ENCODE measurements around the gene TBX3.

Gene TBX3

GRCh38 chr12:114666746-114667668 lies 17.0 kb downstream of the TBX3 start:
- no peak for DNase-seq

DNA sequence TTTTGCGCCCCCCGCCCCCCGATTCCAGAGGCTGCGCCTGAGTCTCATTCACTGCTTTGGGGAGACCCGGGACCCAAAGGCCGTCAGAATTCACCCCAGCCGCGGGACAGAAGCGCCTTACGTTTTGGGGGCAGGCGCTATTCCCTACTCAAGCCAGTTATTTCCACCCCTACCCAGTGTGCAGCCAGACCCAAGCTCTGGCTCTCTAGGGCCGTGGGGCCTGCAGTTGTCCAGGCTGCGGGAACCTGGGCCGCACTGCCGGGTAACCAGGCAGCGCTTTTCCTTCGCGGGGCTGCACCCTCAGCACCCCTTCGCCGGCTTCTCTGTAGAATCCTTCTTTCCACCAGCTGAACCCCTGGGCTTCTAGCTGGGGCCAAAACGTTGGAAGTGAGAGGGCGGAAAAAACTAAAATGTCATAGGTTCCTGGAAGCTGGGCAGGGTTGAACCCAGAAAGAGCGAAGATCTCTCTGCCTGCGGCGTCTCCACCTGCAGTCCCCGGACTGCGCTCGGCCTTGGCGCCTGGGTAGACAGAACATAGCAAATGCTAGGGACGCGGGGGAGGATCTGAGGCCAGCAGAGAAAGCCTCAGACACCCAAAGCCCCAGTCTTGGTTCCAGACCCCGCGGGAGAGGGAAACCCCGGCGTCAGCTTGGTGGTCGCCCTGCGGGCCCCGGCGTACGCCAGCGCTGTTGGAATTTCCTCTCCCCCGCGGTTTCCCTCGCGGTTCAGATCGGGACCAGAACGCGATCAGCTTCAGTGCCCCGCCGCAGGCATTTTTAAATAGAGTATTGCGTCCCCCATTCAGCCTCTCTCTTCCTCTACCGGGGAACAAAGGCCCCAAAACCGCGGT lies 18.3 kb downstream of the TBX3 start:
- DNase-seq = no peak

- no peak for DNase-seq
Measured at GRCh38 chr12:114664651-114665320, 19.2 kb downstream of the TBX3 start.

DNA sequence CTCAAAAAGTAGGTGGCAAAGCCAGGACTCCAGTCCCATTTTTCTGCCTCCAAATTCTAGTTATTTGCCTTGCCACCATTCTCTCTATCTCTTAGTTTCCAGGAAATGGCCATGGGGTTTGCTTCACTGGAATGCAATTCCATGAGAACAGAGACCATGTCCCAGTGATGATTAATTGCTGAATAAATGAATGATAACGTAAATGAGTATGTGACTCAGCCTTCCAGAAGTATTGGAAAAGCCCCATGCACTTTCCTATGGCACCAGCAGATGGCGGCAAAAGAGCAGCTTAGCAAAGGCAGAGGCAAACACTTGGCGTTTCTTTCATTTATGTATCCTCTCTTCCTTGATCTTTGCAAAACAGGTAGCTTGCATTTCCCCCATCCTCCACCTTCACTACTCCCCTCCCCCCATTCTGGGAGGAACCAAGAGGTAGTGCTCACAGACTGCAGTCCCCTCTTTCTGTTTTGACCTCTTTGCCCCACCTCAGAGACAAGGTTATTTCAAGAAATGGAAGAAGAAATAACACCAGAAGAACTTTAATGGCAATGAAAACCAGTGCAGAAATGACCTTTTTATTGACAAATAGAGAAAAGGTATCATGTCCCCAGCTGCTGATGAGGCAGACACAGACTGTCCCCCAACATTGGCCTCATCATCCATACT lies 21.3 kb downstream of the TBX3 start:
- DNase-seq = peak; percentile 70

DNA sequence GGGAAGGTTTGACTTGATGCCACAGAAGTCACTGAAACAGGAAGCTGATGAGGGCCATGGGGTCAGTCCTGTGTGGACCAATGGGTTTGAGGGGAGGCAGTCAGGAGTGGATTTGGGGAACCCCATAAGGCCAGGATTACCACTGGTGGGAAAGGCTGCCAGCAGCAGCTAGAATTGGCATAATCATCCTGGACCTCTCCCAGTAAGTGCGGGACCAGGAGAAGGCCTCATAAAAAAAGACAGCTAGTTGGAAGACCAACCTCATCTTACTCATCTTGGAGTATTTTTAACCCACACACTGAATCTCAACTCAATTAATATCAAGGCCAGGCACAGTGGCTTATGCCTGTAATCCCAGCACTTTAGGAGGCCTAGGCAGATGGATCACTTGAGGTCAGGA lies 22.7 kb downstream of the TBX3 start:
- DNase-seq = no peak

- no peak for DNase-seq
Measured at GRCh38 chr12:114659084-114659483, 24.9 kb downstream of the TBX3 start.

DNA sequence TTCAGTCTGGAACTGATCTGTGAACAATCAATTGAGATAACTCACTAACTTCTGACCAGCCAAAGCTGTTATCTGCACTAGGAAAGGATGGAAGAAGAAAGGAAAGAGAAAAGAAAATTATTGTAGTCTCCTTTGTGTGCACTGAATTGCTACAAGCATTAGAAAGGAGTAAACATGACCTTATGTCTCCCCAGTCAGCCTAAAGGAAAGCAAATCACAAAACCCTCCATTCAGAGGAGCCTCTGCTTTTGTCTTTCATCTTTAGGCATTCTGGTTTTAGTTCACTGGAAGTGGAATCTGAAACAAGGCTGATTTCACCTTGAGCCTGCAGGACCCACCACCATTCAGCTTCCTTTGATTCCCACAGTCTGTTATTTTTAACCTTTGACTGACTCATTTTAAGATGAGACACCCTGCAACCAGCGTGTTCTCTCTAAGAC lies 26.0 kb downstream of the TBX3 start:
- no peak for DNase-seq

DNA sequence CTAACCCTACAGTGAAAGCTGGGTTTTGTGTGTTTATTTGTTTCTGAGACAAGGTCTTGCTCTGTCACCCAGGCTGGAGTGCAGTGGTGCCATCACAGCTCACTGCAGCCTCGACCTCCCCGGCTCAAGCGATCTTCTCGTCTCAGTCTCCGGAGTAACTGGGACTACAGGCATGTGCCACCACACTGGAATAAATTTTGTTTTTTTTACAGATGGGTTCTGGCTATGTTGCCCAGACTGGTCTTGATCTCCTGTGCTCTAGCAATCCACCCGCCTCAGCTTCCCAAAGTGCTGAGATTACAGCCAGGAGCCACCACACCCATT lies 26.4 kb downstream of the TBX3 start:
- no peak for DNase-seq

- no peak for DNase-seq
Measured at GRCh38 chr12:114656906-114657596, 26.9 kb downstream of the TBX3 start.

DNA sequence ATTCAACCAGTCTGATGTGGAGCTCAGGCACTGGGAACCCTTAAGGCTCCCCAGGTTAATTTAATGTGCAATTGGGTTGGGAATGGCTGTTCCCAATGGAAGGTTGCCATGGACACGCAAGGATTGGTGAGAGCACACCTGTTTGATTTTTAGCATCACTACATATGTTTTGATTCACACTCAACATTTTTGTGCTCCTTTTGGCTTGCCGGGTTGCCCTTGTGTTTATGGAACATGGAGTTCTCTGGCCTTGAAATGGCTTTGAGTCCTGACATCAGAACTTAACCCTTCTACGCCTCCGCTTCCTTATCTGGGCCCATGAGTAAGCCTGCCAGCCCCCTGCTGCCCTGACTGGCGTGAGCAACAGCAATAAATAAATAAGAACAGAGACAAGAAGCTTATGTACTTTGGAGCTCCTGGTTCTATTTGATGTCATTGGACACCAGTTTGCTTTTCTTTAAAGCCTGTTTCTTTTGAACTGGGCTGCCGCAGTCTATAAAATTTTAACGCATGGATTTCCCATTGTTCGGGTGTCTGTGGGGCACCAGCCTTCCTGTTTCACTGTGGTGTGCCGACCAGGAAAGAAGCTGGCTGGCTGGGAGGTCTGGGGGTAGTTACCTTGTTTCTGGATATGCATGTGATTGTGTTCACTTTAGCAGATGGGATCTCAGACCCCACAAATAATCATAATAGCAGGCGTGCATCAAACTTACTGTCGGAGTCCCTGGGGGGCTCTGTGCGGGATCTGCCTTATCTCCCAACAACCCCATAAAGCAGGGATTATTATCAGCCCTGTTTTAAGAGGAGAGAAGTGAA lies 27.8 kb downstream of the TBX3 start:
- no peak for DNase-seq

DNA sequence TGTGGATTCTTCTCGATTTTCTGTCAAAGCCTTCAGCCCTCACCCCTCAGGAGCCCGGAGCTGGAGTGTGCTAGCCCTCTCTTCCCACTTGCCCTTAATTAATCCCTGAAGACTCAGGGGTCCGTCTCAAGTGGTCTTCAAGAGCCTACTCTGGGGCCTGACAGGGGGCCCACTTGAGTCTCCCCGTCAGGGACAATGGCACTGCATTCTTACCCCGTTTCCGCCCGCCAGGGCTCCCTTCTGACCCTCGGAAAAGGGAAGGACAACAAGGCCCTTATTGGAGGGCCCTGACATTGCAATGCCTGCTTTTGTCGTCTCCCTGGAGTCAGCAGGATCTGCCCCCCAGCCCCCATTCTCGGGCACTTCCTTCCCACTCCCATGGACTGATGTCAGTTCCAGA lies 34.4 kb downstream of the TBX3 start:
- DNase-seq = no peak

DNA sequence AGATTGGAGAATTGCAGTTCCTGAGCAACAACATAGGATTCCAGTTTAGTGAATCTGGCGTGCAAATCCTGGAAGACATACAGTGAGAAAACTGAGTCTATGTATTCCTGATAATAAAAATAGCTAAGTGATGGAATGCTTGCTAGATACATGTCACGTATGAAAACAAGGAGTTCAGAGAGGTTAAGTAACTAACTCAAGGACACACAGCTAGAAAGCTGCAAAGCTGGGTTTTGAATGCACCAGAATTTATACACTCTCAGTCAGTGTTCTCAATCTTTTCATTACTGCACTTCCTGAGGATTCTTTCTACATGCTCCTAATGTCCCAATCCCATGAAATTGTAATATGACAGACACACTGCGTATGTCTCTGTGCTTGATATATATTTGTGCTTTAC lies 35.3 kb downstream of the TBX3 start:
- DNase-seq = no peak

DNA sequence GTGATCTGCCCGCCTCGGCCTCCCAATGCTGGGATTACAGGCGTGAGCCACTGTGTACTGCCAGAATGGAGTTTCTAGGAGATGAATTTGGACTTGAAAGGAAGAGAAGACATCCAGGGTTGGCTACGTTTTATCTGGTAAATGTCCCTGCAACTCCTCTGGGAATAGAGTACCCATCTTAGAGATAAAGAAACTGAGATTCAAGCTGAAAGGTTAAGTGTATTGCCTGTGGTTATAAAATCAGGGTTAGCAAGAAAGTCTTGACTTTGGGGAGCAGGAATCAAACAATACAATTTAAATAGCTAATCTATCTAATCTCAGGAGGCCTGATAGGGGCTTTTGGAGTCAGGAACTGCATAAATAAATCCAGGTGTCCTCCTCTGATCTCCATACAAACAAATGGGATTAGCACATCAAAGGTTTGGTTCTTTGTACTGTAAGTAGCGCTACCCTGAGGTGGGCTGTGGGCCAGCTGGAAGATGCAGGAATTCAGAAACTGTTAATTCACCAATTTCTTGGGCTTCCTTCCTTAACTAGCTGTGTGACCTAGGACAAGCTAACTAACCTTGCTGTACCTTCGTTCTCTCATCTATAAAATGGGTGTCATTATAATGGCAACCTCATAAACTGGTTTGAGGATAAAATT lies 45.1 kb downstream of the TBX3 start:
- no peak for DNase-seq

GRCh38 chr12:114636723-114637480 lies 47.1 kb downstream of the TBX3 start:
- peak; percentile 7 for DNase-seq

DNA sequence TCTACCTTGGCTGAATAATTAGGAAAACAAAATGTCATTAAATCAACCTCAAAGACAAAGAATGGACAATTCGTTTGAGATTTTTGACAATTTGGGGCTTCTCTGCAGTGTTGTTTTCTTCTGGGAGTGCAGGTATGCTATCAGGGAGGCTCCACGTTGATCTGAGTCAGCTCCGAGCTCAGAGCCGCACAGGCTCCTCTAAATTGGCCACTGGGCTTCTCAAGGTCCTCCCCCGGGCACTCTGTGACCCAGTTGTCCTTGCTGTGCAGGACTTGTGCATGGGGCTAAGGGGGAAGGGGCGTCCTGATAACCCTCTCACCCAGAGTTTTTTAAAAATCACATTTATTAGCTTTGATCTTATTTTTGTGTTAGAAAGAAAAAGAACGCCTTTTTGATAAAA lies 52.7 kb downstream of the TBX3 start:
- DNase-seq = no peak

DNA sequence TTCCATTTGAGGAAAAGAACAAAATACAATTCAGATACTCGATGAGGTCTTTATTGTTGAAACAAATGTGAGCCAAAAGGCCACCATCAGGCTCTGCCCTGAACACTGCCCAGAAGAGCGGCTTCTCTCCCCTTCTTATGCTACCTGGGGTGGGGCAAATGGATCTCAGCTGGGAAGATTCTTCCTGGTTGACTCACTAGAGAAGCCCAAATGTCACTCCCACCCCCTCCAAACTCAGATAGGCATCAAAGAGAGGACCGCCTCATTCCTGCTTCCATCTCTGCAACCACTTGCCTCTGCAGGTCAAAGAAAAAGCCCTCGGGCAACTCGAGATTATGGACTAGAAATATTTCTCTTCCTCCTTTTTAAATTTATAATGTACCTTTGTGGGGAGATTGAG lies 55.8 kb downstream of the TBX3 start:
- no peak for DNase-seq

DNA sequence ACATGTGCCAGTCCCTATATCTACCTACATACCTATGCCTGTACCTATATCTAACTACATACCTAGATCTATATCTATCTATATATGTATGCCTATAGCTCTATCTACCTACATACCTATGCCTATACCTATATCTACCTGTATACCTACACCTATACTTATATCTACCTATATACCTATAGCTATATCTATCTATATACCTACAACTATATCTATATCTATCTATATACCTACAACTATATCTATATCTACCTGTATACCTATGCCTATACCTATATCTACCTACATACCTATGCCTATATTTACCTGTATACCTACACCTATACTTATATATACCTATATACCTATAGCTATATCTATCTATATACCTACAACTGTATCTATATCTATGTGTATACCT lies 56.6 kb downstream of the TBX3 start:
- no peak for DNase-seq

GRCh38 chr12:114625294-114625851 lies 58.6 kb downstream of the TBX3 start:
- peak; percentile 72 for DNase-seq

GRCh38 chr12:114623737-114624136 lies 60.2 kb downstream of the TBX3 start:
- DNase-seq = no peak
